GM18858 (cell line): ENCODE measurements around the gene ELF5.

Source experiments
- ATAC-seq: cut with Tn5 transposase; IDR thresholded peaks from one replicate; pipeline ENCODE4 v1.9.1; 2021; ENCODE audit not compliant: unreplicated experiment

Gene ELF5

DNA sequence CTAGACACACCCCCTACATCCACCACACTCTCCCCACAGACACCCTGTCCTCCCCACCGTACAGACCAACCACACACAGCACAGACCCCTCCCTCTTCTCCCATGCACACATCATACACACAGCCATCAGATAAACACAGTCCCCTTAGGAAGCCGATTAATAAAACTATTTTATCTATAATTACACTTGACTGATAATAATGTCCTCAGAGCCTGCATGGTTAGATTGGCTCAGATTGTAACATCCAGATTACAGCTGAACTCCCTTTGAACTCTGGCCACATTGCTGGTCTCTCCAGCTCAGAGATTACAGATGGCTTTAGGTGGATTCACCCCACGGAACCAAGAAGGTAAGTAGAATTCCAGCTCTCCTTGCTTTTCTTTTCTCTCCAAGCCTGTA lies 9.5 kb upstream of the ELF5 start:
- no peak for ATAC-seq

DNA sequence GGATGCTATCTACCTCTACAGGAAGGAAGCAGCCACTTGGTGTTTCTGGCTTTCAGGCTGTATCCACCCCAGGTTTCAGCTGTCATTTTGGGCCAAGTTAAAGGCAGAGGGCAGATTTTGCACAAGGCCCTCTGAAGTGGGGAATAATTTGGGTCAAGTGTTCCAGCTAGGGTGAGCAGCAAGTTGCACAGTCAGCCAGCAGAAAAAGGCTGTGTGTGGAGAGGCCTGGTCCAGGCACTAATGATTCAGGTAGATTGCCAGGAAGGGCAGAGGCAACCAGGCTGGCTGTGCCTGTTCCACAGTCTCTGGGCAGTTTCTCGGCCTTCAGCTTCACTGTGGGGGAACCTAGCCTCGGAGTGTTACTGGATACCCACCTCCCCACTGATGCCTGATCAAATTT lies 8.6 kb upstream of the ELF5 start:
- ATAC-seq = no peak

DNA sequence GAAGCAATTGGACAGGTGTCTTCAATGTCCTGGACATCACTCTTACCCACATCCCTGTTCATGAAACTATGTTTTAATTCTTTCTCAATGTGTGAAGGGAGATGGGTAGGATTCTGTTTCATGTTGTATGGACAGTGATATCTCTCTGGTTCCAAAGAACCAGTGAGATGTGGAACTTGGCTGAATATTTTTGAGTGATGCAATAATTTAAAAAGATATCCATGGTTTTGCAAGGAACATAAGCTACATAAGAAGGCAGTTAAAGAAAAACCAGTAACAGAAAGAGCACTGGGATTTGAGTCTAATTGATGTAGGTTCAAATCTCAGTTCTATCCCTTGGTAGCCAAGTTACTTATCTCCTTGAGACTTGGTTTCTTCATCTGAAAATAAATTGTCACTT lies 7.7 kb upstream of the ELF5 start:
- ATAC-seq = no peak

DNA sequence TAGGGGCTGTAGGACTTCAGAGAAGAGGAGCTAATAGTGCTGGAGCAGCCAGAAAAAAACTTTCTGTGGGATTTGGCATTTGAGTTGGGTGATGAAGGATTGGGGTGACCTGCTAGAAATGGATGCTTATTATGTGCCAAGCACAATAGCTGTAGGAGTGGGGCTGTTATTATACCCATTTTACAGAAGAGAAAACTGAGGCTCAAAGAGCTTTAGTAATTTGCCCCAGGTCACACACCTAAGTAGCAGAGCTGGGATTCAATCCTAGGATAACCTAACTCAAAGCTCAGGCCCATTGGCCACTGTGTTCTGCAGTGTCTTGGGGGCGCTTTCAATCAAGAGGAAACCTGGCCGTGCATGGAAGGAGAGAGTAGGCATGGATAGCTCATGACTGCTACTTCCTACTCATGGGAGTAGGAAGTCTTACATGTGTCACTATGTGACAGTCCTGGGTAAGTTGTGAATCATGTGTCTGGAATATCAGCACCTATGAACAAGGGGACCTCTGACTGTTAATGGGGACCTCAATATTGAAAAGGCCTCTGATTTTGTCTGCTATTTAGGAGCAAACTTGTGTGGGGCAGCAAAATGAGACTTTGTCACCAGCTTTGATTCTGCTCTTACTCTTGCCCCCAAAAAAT lies 6.1 kb upstream of the ELF5 start:
- ATAC-seq = no peak

DNA sequence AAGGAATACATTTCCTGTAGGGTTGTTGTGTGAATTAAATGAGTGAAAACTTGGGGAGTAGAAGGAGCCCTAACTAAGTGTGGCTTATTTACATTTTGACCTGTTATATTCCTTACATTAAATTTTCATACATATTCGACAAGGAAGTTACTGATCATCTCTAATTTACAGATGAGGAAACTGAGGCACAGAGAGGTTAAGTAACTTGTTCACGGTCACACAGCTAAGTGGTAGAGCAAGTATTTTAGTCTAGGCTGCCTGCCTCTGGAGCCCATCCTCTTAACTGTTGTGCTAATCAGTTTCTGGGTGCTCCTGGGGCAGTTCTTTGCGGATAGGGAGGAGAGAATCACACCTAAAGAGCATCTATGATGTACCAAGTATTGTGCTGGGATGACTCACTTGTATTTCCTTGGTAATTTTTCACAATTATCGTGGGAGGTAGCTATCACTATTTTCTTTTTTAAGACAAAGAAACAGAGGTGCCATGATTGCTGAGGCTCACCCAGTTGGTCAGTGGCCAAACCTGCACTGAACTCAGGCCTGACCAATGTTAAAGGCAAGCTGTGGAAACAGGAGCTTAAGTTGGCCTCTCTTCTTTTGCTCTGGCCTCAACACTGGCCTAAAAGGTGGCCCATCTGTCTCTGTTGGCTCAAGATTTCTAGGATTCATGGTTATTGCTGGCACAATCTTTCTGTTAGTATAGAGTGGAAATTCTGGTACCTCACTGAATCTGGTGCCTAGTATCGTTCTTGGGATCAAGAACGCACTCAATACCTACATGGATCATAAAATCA lies 2.9 kb upstream of the ELF5 start:
- no peak for ATAC-seq

DNA sequence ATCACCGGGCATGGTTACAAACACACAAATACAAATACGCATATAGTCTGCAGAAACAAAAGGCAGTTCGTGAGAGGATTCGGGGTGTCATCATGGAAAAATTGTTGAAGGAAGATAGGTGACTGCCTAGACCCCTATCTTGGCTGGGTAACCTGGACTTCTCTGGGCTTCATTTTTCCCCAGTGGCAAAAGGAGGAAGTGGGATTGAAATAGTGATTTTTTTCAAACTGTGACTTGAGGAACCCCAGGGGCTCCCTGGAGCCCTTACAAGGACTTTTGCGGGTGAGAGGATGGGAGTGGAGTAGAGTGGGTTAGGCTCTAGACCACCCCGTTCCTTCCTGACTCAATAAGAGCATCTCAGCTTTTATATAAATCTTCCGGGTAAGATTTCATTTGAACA lies 1.0 kb upstream of the ELF5 start:
- no peak for ATAC-seq

DNA sequence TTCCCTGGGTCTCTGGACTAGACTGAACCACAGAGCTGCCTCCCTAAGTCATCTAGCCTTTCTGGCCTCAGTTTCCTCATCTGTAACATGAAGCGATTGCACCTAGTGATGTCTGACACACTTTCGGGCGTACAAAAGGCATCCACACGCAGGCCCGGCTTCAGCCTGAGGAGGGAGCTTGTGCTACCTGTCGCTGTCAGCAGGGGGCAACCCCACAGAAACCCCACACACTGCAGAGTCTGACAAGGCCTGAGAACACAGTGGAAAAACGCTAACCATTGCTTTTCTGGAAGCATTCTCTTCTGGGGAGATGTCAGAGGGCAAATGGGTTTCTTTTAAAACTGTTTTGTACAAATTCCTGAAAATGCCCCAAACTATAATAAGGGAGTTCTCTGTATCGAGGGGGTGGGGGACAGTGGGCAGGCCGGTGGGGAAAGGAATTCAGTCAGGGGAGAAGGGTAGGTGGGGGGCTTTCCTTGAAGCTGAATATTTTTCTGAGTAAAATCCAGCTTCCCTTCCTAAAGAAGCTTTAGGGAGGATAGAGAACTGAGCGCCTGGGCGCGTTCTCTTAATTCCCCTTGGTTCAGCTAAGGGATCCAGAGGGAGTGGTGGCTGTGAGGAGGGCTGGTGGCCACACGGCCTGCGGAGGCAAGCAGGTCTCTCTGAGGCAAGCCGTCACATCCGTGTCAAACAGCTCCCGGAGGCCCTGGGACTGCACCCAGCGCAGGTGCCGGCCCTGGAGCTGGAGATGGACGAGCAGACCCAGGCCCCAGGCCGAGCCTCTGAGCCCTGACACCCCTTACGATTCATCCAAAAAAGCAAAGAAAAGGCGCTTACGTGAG lies 533 bp downstream of the ELF5 start:
- ATAC-seq = peak; percentile 85

DNA sequence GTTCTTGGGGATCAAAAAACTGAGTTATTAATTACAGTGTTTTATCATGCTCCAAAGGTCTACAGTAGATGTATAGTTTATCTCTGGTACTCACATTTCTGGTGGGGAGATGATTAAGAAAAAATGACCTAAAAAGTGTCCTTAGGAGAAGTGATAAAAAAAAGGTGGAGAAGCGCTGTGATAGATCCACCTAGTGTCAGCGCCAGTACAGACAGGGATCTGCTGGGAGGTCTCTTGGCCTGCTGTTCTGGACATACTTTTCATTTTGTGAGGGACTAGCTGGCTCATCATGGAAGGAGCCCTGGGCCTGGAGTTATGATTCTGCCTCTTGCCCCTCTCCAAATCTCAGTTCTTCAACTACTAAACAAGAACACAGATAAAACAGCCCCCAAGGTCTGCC lies 2.9 kb downstream of the ELF5 start:
- ATAC-seq = no peak

DNA sequence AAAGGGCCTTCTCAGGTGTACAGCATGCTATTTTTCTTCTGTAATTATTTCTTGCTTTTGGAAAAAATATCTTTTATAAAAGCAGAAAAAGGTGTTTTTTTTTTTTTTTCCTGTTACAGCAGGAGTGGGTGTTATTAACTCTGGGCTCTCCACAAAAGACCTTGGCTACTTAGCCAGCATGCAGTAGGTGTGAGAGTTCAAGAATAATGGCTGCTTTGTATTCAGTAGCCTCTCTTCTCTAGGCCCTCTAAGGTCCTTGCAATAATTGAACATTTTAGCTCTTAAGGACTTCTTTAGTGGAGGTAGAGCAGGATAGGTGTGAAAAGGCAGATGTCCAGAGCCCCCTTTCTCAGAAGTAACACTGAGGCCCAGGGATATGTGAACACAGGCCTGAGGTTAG lies 3.4 kb downstream of the ELF5 start:
- no peak for ATAC-seq

DNA sequence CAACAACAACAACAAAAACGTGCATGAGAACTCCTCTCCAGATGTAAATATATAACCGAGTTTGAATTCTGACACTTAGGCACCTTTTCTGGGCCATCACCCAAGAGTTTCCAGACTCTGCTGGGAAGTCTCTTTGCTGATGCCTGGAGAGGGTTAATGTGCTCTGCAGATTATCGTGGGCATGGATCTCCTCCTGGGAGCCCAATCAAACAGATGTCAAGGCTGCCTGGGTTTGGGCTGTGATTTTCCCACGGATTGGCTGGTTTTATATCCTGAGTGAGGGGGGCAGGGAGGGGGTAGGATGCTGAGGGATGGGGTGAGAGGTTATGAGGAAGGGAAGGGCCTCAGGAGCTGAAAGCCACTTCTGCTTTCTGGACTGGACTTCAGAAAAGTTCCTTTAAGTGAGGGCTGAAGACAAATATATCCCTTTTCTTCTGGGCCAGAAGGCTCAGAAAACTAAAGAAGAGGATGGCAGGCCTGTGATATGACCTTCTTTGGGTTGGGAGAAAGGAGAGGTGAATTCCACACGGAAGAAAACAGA lies 4.2 kb downstream of the ELF5 start:
- ATAC-seq = no peak

DNA sequence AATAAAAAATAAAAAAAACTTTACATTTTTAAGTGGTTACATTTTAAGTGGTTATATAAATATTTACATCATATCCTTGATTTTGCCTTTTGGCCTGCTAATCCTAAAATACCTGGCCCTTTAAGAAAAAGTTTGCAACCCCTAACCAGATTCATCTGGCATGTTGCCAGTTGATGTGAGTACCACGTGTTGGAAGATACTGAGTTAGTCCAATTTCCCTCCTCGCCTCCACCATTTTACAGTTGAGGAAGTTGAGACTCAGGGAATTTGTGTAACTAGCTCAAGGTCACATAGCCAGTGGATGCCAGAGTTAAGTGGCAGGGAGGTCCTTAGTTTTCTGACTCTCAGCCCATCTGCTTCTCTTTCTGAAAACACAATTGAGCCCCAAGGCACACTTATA lies 5.1 kb downstream of the ELF5 start:
- no peak for ATAC-seq

DNA sequence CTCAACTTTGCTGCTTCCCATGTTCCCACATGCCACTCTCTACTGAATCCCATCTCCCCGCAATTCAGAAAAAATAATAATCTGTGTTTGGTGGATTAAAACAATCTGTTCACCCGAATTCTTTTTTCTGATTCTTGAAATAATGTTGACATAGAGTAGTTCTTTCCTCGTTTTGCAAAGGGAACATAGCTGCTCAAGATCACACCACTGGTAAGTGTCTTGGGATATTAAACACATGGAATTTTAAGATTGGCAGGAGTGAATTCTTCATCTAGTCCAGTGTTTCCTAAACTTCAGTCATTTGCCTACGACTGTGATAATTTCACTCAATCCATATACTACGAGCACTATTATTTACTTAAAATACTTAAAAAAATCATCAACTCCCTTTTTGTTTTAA lies 6.0 kb downstream of the ELF5 start:
- no peak for ATAC-seq

DNA sequence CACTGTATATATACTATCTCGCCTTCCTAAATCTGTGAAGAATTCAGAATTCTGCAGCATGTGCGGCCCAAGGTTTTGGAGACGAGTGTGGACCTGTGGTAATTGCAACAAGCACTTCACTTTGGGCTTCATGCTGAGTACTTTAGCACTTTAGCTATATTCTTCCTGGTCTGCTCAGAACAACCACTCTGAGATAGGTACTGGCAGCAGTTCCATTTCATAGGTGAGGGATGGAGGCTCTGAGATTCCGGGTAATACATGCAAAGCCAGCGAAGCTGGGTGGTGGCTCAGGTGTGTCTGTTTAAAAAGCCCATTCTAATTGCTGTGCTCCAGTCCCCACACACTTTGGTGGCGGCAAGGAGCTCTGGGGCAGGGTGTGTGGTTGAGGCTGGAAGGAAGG lies 6.4 kb downstream of the ELF5 start:
- ATAC-seq = no peak

DNA sequence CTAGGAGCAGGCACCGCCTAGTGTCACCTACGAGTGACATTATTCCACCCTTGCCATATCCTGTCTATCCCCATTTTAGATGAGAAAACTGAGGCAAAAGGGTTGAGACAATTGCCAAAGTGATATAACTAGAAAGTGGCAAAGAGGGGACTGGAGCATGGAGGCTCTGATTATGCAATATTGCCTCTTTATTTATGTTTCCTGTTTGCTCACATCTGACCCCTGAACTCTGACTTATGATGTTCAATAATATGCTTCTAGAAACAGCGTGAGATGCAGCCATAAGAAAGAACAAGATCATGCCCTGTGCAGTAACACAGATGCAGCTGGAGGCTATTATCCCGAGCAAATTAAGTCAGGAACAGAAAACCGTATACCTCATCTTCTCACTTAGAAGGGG lies 7.7 kb downstream of the ELF5 start:
- no peak for ATAC-seq

DNA sequence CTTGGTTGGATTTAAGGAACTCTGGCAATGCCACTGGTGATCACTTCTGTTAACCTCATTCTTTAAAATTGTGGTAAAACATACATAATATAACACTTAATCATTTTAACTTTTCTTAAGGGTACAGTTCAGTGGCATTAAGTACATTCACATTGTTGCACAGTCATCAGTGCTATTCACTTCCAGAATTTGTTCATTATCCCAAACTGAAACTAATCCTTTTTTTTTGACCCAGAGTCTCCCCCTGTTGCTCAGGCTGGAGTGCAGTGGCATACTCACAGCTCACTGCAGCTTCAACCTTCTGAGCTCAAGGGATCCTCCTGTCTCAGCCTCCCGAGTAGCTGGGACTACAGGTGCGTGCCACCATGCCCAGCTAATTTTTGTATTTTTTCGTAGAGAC lies 10.6 kb downstream of the ELF5 start:
- ATAC-seq = no peak

DNA sequence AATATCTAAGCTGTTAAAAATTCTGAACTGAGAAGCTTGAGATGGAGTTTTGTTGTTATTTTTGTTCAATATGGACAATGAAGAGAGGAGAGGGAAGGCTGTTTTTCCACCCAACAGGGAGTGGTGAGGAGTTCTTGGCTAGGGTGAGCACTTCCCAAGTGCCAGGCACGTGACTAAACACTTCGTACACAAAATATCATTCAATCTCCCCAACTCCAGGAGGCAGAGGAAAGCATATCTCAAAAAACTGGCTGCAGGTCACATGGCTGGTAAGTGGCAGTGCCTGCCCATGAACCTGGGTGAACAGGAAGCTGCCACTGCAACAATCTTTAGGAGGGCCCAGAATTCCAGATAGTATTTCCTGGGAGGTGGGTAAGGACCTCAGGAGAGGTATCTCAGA lies 11.6 kb downstream of the ELF5 start:
- ATAC-seq = no peak

DNA sequence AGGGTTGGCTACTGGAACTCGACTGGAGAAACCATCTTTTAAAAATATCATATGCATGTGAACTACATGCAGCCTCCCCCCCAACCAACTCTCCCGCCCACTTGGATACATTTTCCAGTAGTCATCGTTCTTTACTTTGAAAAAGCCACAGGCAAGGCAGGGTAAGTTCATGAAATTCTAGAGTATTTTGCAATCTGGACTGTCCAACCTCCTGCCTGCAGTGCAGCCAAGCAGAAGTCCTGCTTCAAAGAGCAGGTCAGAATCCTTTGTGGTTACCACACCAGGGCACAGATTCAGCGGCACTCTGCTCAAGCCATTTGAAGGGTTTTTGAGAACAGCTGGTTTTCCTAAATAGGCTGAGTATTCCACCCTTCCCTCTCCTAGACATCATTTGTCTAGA lies 12.1 kb downstream of the ELF5 start:
- ATAC-seq = no peak

DNA sequence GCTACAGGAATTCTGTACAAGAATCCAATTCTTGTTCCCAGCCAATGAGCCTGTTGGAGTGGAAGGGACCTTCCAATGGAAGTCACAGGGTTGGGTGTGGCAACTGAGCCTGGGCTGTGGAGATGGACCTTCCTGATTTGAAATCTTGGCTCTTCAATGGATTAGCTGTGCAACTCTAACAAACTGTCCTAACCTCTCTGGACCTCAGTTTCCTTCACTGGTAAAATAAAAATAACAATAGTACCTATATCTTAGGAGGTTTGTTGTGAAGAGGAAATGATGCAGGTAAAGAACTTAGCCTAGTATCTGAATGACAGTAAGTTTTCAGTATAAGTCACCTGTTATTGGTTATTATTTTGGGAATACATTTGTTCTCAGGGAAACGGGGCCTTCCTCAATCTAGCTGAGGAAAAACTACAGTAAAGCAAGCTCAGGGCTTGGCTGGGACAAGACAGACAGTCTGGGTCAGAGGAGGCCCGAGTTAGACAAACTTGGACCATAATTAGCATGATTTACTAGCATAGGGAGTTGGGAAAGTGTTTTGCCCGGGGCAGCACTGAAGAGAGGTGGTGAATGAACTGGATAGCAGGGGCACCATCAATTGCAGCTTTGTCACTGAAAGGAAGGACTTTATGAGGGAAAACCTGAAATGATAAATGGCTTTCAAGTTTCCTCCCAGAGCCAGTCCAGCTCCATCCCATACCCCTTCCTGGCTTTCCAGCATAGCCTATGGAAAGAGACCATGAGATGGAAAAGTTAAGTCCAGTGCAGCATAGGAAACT lies 13.7 kb downstream of the ELF5 start:
- ATAC-seq = no peak

DNA sequence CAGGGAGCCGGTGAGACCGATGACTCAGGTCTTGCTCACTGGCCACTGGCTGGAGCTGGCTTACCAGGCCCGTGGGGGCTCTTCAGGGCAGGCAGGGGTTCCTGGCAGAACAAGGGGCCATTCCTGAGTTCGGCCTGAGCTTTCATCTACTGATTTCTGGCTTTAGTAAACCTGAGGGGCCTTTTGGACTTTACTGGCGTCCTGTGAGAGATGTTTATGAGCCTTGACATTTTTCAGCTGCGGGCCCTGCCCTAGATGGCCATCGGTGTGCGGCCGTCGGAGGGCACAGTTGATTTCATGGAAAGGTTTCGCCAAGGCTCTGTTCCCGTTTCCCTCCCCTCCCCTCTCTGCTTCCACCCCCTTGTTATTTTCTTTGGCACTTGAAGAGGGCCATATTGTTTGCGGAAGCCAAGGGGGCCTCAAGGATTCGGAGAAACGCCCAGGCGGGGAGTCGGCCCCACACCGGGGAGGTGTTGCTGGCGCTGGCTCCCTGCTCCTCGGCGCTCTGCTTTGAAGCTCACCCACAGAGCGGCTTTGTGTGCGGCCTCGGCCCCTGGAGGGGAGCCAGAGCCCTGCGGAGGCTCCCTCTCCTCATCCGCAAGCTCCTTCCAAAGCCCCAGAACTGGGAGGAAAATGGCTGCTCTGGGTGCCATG lies 17.7 kb downstream of the ELF5 start:
- no peak for ATAC-seq

DNA sequence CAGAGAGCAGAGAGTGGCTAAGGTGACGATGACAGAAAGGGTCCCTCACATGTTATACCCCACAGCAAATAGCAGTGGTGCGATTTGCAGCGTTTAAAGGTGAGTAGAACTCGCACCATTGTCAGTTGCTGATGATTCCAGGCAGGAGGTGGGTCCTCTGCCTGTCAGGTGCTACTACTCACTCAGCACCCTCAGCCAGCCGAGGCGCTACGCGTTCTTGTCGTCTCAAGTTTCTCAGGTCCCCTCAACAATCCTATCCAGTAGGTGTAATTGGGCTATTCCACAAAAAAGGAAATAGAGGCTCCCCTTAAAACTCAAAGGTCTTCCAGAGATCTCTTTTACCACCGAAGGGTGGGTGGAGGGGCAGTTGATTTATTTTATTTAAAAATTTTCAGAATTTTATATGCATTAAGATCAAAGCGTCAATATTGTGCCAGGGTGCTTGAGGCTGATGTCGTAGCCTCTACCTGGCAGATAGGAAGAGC lies 18.3 kb downstream of the ELF5 start:
- no peak for ATAC-seq
